ENCODE results near the gene UBE3C. TPM values are rescaled to one million over a fixed set of nuclear protein-coding genes. Genes with fewer than 3 reads are reported as not detected.
"Not testable (repeated sequence)": the region's sequence is repeated elsewhere in the genome, so short reads cannot be mapped to it uniquely, and the experiment has no call there.

Gene UBE3C
- polyA plus RNA-seq, 3 donors = 39.5 to 46.5 (median 43.1) TPM

DNA sequence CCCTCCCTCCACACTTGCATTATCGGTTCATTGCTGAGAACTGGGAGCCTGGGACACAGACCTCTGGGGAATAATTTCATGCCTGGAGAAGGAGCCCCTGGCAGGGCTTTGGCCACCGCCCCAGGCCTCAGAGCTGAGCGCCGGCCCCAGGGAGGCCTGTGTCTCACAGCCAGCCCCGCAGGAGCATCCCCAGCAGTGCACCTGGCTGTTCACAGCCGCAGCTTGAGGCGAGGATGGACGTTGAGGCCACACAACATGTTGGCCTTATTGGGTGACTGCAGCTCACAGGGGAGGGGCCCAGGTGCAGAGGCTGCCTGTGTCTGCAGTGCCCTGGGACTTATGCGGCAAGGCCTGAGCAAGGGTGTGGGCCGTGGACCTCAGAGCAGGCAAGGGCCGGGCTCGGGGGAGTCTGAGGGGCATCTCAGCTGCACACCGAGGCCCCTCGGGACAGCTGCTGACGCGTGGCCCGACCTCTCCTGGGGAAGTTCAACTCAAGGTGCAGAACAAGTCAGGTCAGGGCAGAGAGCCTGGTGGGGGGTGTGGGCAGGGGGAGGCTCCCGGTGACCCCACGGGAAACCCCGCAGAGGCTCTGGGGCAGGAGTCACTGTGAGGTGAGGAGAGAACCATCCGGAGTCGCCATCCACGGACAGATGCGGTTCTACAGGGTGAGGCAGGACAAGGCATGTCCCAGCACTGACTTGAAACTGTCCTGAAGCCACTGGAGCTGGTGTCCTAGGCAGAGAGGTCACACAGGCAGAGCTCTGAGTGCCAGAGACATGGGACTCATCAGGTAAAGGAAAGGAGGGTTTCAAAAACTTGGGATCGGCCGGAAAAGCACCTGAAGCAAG is 13.1 kb upstream of the UBE3C start:
- DNase-seq (ENCODE audit: extremely low read depth in 1 of 11, low read depth in 9 of 11, low spot score in 4 of 11) = no peak

GRCh38 chr7:157126921-157127320 is 11.8 kb upstream of the UBE3C start:
- no peak for DNase-seq (ENCODE audit: extremely low read depth in 1 of 11, low read depth in 9 of 11, low spot score in 4 of 11)

DNA sequence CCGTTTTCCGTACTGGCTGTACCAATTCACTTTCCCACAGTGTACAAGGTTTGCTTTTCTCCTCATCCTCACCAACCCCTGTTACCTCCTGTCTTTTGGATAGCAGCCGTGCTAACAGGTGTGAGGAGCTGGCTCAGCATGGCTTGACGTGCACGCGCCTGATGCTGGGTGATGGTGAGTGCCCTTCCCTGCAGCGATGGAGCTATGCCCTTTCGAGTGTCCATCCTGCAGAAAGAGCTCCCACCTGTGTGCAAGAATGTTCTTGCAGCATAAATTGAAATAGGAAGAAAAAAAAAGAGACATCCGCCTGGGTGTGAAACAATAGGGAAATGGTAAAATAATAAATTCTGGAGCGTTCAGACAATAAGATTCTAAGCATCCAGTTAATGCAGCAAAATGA is 9.5 kb upstream of the UBE3C start:
- no peak for DNase-seq (ENCODE audit: extremely low read depth in 1 of 11, low read depth in 9 of 11, low spot score in 4 of 11)

DNA sequence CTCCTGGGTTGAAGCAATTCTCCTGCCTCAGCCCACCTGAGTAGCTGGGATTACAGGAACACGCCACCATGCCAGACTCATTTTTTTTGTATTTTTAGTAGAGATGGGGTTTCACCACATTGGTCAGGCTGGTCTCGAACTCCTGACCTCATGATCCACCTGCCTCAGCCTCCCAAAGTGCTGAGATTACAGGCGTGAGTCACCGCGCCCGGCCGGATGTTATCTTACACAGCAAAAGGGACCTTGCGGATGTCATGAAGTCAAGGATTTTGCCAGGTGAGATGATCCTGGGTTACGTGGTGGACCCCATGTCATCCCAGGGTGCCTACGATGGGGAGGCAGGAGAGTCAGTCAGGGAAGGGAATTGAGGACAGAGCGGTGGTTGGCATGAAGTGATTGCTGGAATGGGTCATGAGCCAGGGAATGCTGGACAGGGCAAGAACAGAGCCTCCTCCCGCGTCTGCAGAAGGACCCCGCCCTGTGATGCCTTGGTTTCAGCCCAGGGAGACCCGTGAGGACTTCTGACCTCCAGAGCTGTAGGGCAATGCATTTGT is 8.7 kb upstream of the UBE3C start:
- no peak for DNase-seq (ENCODE audit: extremely low read depth in 1 of 11, low read depth in 9 of 11, low spot score in 4 of 11)

- not testable (repeated sequence) for DNase-seq (ENCODE audit: extremely low read depth in 1 of 11, low read depth in 9 of 11, low spot score in 4 of 11)
Observed at GRCh38 chr7:157130849-157131248, 7.9 kb upstream of the UBE3C start.

- no peak for DNase-seq (ENCODE audit: extremely low read depth in 1 of 11, low read depth in 9 of 11, low spot score in 4 of 11)
Observed at GRCh38 chr7:157132796-157133195, 5.9 kb upstream of the UBE3C start.

- no peak for DNase-seq (ENCODE audit: extremely low read depth in 1 of 11, low read depth in 9 of 11, low spot score in 4 of 11)
Observed at GRCh38 chr7:157133304-157133703, 5.4 kb upstream of the UBE3C start.

GRCh38 chr7:157136372-157136771 is 2.4 kb upstream of the UBE3C start:
- no peak for DNase-seq (ENCODE audit: extremely low read depth in 1 of 11, low read depth in 9 of 11, low spot score in 4 of 11)

DNA sequence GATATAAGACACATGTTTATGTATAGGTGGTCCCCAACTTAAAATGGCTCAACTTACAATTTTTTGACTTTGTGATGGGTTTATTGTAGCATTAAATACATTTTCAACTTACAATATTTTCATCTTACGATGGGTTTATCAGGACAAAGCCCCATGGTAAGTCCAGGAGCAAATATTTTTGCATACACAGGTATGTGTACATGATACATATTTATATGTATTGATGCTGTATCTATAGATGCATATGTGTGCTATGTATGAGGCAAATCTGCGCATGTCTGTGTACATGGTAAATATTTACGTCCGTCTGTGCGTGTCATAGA is 664 bp upstream of the UBE3C start:
- DNase-seq (ENCODE audit: extremely low read depth in 1 of 11, low read depth in 9 of 11, low spot score in 4 of 11) = peak in 1 of 11 donors; percentile 24

DNA sequence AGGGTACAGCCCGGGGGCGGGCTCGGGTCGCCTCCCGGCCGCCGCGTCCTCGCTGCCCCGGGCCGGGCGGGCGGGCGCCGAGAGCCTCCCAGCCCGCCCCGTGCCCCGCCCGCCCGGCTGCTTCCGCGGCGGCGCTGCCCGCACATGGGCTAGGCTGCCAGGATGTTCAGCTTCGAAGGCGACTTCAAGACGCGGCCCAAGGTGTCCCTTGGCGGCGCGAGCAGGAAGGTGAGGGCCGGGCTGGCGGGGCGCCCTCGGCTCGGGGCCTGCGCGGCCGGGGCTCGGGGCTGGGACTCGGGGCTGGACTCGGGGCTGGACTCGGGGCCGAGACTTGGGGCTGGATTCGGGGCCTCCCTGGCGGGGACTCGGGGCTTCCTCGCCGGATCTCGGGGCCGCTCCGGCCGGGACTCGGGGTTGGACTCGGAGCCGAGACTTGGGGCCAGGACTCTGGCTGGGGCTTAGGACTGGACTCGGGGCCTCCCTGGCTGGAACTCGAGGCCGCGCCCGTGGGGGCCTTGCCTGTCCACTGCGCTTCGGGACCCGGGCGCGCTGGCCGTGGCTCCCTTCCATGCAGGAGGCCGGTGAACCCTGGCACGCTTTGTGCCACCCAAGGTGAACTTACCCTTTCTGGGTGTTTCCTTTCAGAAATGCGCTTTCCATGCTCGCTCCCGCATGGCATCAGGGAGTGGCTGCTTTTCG is 534 bp downstream of the UBE3C start:
- DNase-seq (ENCODE audit: extremely low read depth in 1 of 11, low read depth in 9 of 11, low spot score in 4 of 11) = peak in 3 of 11 donors; percentile 4 to 47 (median 18)

GRCh38 chr7:157139810-157140510 is 1.2 kb downstream of the UBE3C start:
- no peak for DNase-seq (ENCODE audit: extremely low read depth in 1 of 11, low read depth in 9 of 11, low spot score in 4 of 11)

- DNase-seq (ENCODE audit: extremely low read depth in 1 of 11, low read depth in 9 of 11, low spot score in 4 of 11) = no peak
Observed at GRCh38 chr7:157140511-157140905, 1.8 kb downstream of the UBE3C start.

- DNase-seq (ENCODE audit: extremely low read depth in 1 of 11, low read depth in 9 of 11, low spot score in 4 of 11) = no peak
Observed at GRCh38 chr7:157141525-157142060, 2.9 kb downstream of the UBE3C start.

- no peak for DNase-seq (ENCODE audit: extremely low read depth in 1 of 11, low read depth in 9 of 11, low spot score in 4 of 11)
Observed at GRCh38 chr7:157143788-157144187, 5.1 kb downstream of the UBE3C start.

- DNase-seq (ENCODE audit: extremely low read depth in 1 of 11, low read depth in 9 of 11, low spot score in 4 of 11) = no peak
Observed at GRCh38 chr7:157149317-157149716, 10.6 kb downstream of the UBE3C start.

GRCh38 chr7:157150882-157151281 is 12.2 kb downstream of the UBE3C start:
- DNase-seq (ENCODE audit: extremely low read depth in 1 of 11, low read depth in 9 of 11, low spot score in 4 of 11) = peak in 4 of 11 donors; percentile 13 to 39 (median 16)

DNA sequence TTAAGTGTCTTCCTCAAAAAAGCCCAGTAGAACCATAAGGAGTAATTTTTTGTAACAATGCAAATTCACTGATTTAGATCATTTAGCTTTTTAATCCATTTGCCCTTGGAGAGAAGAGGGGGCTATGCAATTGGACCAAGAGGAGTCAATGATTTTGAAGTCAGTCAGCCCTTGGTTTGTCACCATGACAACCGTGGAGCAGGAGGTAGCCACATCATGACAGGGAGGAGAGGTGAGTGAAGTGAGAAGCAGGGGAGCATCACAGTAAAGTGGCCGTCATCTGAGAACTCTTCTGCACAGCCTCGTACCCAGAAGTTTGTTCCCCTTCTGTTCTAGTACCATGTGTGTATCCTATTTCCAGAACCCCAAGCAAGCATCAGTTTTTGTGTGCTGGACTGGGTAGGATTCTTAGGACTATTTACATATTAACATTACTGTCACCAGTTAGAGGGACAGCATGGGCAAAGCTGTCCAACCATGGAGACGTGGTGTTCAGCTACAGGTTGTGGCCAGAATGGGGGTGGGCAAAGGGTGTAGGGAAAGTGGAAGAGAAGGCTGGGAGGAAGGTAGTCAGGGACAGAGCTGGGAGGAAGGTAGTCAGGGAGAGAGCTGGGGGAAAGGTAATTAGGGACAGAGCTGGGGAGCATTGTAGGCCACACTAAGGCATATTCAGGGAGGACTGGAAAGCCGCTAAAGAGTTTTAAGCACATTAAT is 13.1 kb downstream of the UBE3C start:
- DNase-seq (ENCODE audit: extremely low read depth in 1 of 11, low read depth in 9 of 11, low spot score in 4 of 11) = no peak

DNA sequence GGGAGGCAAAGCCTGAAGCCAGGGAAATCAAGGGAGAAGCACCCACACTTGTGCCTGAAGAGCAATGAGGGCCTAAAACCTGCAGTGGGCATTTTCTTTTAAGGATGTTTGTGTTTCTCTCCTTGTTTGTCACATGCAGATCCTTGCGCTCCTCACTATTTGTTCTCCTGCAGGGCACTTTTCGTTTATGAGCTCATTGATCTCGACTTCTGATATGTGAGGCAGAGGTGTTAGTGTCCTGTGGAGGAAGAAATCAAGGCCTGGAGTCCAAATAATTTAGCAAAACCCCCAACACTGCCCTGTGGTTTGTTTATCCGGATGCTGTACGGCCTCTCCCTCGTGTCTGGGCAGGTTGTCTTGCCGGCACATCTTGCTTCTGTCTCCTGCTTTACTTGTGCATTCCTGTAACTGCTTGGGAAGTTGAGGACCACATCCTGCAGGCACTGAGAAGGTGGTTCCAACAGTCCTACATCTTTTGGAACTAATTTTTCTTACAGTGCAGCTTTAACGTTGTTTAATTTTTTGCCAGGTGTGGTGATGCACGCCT is 13.7 kb downstream of the UBE3C start:
- DNase-seq (ENCODE audit: extremely low read depth in 1 of 11, low read depth in 9 of 11, low spot score in 4 of 11) = no peak

DNA sequence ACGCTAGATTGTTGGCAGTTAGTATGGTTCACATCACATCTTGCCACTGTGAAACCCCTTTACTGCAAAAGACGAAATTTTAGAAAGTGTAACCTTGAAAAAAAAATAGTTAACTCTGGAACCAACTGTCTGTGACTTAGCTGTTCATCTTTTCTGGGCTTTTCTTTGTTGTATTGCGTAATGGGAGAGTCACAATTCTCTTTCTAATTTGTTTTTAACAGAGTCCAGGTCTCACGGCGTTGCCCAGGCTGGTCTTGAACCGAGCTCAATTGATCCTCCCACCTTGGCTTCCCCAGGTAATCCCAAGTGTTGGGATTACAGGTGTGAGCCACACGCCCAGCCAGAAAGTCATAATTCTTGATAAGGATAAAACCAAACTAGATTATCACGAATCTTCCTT is 14.5 kb downstream of the UBE3C start:
- DNase-seq (ENCODE audit: extremely low read depth in 1 of 11, low read depth in 9 of 11, low spot score in 4 of 11) = no peak
